Measurements from ENCODE around the gene NCF1. TPM values are rescaled to one million over a fixed set of nuclear protein-coding genes. Genes with fewer than 3 reads are reported as not detected.
"Not testable (repeated sequence)": the region's sequence is repeated elsewhere in the genome, so short reads cannot be mapped to it uniquely, and the experiment has no call there.

NCF1 gene
- total and polyA plus RNA-seq, 8 donors = 0.32 to 4.6 (median 1.1) TPM; not detected in 1

DNA sequence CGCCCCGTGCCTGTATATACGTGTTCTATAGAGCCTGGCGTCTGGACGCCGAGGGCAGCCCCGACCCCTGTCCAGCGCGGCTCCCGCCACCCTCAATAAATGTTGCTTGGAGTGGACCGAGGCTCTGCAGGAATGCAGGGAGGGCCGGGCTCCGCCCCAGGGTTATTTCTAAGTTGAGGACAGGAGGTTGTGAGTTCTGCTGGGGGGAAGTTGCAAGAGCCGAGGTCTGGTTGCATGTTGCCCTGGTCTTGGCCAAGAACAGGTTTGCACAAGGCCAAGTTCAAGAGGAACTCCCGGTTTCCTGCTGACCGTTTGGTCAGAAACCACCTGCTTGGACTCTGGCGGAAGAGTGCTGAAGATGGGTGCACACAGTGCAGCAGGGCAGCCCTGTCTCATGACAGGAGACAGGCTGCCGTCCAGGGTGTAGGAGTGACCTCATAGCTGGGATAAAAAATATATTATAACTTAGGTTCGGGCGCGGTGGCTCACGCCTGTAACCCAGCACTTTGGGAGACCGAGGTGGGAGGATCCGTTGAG lies 15.5 kb downstream of the NCF1 start:
- intact Hi-C loops (cut with DNase I); H3K27me3 ChIP-seq; H3K36me3 ChIP-seq; H3K27ac ChIP-seq; DNase-seq; H3K9me3 ChIP-seq; H3K4me3 ChIP-seq; H3K4me1 ChIP-seq; FAIRE-seq: not testable (repeated sequence)
- ATAC-seq = peak; percentile 3 to 28 (median 14)
- 0 to 12% methylated on average over 1 to 3 of the region's 24 CpGs for WGBS, 2 donors

- FAIRE-seq; H3K36me3 ChIP-seq; H3K27ac ChIP-seq; DNase-seq; H3K4me3 ChIP-seq; H3K4me1 ChIP-seq; H3K27me3 ChIP-seq; H3K9me3 ChIP-seq; ATAC-seq; intact Hi-C loops (cut with DNase I): not testable (repeated sequence)
- WGBS, 2 donors = 96 to 99% methylated on average over 10 to 14 of the region's 27 CpGs
These were observed 24.2 kb downstream of the NCF1 start for GRCh38 chr7:74797848-74798622.

- H3K4me1 ChIP-seq = not testable (repeated sequence)
These were observed 24.8 kb downstream of the NCF1 start for GRCh38 chr7:74798644-74799043.

DNA sequence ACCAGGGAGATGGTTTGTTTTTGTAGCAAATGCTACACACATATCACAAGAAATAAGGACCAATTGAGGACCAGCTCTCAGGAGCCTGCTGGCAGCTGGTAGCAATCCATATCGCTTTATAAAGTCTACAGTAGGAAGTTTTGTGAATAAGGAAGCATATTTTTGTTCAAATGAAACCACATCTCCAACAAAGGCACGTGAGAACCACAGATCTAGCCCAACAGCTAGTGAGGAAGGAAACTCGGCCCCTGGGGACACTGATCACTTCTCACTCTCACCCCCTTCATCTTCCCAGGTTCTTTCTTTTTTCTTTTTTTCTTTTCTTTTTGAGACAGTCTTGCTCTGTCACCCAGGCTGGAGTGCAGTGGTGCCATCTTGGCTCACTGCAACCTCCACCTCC lies 42.1 kb downstream of the NCF1 start:
- H3K27me3 ChIP-seq; H3K36me3 ChIP-seq; intact Hi-C loops (cut with DNase I); FAIRE-seq; H3K27ac ChIP-seq; DNase-seq; H3K9me3 ChIP-seq; H3K4me1 ChIP-seq; H3K4me3 ChIP-seq; ATAC-seq: not testable (repeated sequence)
- WGBS, 2 donors = no CpG with 5 or more reads among the region's 3 CpGs

More at GRCh38 chr7:74798644-74799043, 24.8 kb downstream of the NCF1 start:
- intact Hi-C loops (cut with DNase I); H3K27me3 ChIP-seq; H3K36me3 ChIP-seq; DNase-seq; H3K4me3 ChIP-seq; FAIRE-seq; H3K27ac ChIP-seq; H3K9me3 ChIP-seq; ATAC-seq: not testable (repeated sequence)
- WGBS, 2 donors = 86 to 100% methylated on average over 1 of the region's 4 CpGs

GRCh38 chr7:74820146-74820805 lies 46.5 kb downstream of the NCF1 start:
- H3K27ac ChIP-seq; H3K4me3 ChIP-seq; H3K36me3 ChIP-seq; H3K4me1 ChIP-seq; H3K9me3 ChIP-seq; FAIRE-seq; DNase-seq; intact Hi-C loops (cut with DNase I); H3K27me3 ChIP-seq: not testable (repeated sequence)
- peak in 2 of 4 donors; percentile 49 to 60 for ATAC-seq
- WGBS, 2 donors = no CpG with 5 or more reads among the region's 23 CpGs

DNA sequence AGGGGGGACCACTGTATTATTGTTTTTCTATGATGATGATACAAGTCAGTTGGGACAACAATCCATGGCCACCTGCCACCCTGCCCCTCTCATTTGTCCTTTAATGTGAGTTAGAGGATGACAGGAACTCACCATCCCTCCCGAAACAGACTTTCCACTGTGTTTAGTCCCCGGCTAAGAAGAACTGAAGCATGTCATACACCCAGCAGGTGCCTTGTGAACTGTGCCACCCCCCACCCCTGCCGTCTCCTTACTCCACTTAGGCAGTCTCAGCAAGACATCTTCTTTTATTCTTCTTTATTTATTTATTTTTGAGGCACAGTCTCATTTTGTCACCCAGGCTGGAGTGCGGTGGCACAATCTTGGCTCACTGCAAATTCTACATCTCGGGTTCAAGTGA lies 47.4 kb downstream of the NCF1 start:
- H3K4me3 ChIP-seq; H3K36me3 ChIP-seq; ATAC-seq; H3K27ac ChIP-seq; FAIRE-seq; H3K27me3 ChIP-seq; H3K4me1 ChIP-seq; H3K9me3 ChIP-seq; DNase-seq; intact Hi-C loops (cut with DNase I): not testable (repeated sequence)
- no CpG with 5 or more reads among the region's 5 CpGs for WGBS, 2 donors

DNA sequence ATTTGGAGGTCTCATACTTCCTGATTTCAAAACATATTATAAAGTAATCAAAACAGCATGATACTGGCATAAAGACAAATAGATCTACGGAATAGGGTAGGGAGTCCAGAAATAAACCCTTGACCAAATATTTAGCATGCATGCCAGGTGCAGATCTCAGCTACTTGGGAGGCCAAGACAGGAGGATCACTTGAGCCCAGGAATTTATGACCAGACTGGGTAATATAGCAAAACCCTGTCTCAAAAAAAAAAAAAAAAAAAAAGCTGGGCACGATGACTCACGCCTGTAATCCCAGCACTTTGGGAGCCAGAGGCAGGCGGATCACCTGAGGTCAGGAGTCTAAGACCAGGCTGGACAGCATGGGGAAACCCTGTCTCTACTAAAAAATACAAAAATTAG lies 56.1 kb downstream of the NCF1 start:
- 60 to 69% methylated on average over 1 of the region's 4 CpGs for WGBS, 2 donors
- DNase-seq; H3K4me3 ChIP-seq; ATAC-seq; H3K36me3 ChIP-seq; intact Hi-C loops (cut with DNase I); H3K27ac ChIP-seq; FAIRE-seq; H3K4me1 ChIP-seq; H3K27me3 ChIP-seq; H3K9me3 ChIP-seq: not testable (repeated sequence)

DNA sequence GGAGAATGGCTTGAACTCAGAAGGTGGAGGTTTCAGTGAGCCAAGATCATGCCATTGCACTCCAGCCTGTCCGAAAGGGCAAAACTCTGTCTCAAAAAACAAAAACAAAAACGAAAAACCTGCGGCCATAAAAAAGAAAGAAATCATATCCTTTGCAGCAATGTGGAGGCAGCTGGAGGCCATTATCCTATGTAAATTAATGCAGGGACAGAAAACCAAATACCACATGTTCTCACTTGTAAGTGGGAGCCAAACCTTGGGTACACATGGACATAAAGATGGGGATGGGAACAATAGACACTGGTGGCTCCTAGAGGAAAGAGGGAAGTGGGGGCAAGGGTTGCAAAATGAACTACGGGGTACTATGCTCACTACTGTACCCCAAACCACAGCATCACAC lies 56.6 kb downstream of the NCF1 start:
- DNase-seq; H3K27me3 ChIP-seq; H3K36me3 ChIP-seq; H3K9me3 ChIP-seq; intact Hi-C loops (cut with DNase I); FAIRE-seq; H3K27ac ChIP-seq; H3K4me3 ChIP-seq; H3K4me1 ChIP-seq; ATAC-seq: not testable (repeated sequence)
- WGBS, 2 donors = no CpG with 5 or more reads among the region's 4 CpGs

Other genes with a start within 250 kb of the NCF1 start
- 100 to 1,000 TPM in 2 of 6 donors, 10 to 100 TPM in 4; 66.8 to 159 (median 89.2) TPM for gene GTF2I, start 116.3 kb upstream of the NCF1 start, total RNA-seq
- gene GTF2I, start 116.3 kb upstream of the NCF1 start, polyA plus RNA-seq = 10 to 100 TPM; 40.5 to 43.6 TPM
- 10 to 100 TPM; 11.3 to 19.6 (median 15.8) TPM for gene GTF2IRD2, start 77.6 kb downstream of the NCF1 start, total RNA-seq
- 10 to 100 TPM; 19.0 to 19.5 TPM for gene GTF2IRD2, start 77.6 kb downstream of the NCF1 start, polyA plus RNA-seq
- 10 to 100 TPM in 5 of 6 donors, 1 to 10 TPM in 1; 6.4 to 23.9 (median 13.2) TPM for gene CASTOR2, start 190.7 kb downstream of the NCF1 start, total RNA-seq
- 1 to 10 TPM; 3.5 to 6.0 TPM for gene CASTOR2, start 190.7 kb downstream of the NCF1 start, polyA plus RNA-seq